A673 (cell line): ENCODE data around the gene LIG3. TPM values are rescaled to one million over a fixed set of nuclear protein-coding genes. Genes with fewer than 3 reads are reported as not detected.

Experiments
- BruUV-seq: library from RNA; stranded (reverse); fragments of 400-500 nt; replicated peaks from 2 replicates; lab custom pipeline; 2021; lab: Mats Ljungman, UMichigan
- CTCF ChIA-PET: fragments of 300-600 bp; sonication (Branson Sonifier 250); formaldehyde crosslinking; loops from one replicate; lab custom pipeline; 2022; ENCODE audit warnings: antibody characterized with exemption; lab: Charles Lee
- POLR2A ChIA-PET: fragments of 300-600 bp; sonication (Branson Sonifier 250); formaldehyde crosslinking; loops from one replicate; lab custom pipeline; 2022; ENCODE audit warnings: antibody characterized with exemption; ENCODE audit not compliant: low non-redundant PET; lab: Charles Lee
- DNase-seq: peaks from one replicate; pipeline ENCODE4 v3.0.0-alpha.2; 2015; ENCODE audit warnings: low spot score
- H3K27ac ChIP-seq: fragments of 200-600 bp; sonication (generic); 2 replicates; pipeline ENCODE4 v1.5.1; 2016; ENCODE audit warnings: mixed run types, low read depth, mild to moderate bottlenecking, mixed read lengths, antibody characterized with exemption, low read length; ENCODE audit not compliant: poor library complexity, severe bottlenecking
- H3K27me3 ChIP-seq: fragments of 200-600 bp; sonication (generic); replicated peaks from 2 replicates; pipeline ENCODE4 v1.6.1; 2017; ENCODE audit warnings: mixed run types, low read depth, mild to moderate bottlenecking, mixed read lengths, antibody characterized with exemption, low read length; ENCODE audit not compliant: insufficient read depth, poor library complexity
- H3K36me3 ChIP-seq: fragments of 200-600 bp; sonication (generic); 2 replicates; pipeline ENCODE4 v1.6.1; 2016; ENCODE audit warnings: mixed run types, mild to moderate bottlenecking, mixed read lengths, antibody characterized with exemption, low read length; ENCODE audit not compliant: insufficient read depth, poor library complexity, severe bottlenecking
- H3K4me1 ChIP-seq: fragments of 200-600 bp; sonication (generic); 2 replicates; pipeline ENCODE4 v1.6.1; 2017; ENCODE audit warnings: mixed run types, mild to moderate bottlenecking, mixed read lengths, antibody characterized with exemption, low read length; ENCODE audit not compliant: insufficient read depth, poor library complexity, severe bottlenecking
- H3K4me3 ChIP-seq: fragments of 200-600 bp; sonication (generic); 2 replicates; pipeline ENCODE4 v1.5.1; 2016; ENCODE audit warnings: low read depth, mixed run types, mild to moderate bottlenecking, mixed read lengths, low read length; ENCODE audit not compliant: poor library complexity, severe bottlenecking
- H3K9me3 ChIP-seq: fragments of 200-600 bp; sonication (generic); 2 replicates; pipeline ENCODE4 v1.6.1; 2016; ENCODE audit warnings: mixed run types, low read depth, mild to moderate bottlenecking, mixed read lengths, antibody characterized with exemption, low read length; ENCODE audit not compliant: poor library complexity, severe bottlenecking
- CTCF ChIP-seq: fragments of 300-800, 200-600 bp; sonication (generic); conservative IDR thresholded peaks from 2 replicates; pipeline ENCODE4 v1.5.1; 2017; ENCODE audit warnings: low read depth, mild to moderate bottlenecking, antibody characterized with exemption, low read length, moderate library complexity, mixed read lengths
- EZH2 ChIP-seq: fragments of 200-600 bp; sonication (generic); IDR thresholded peaks from 2 replicates; pipeline ENCODE4 v1.6.1; 2017; ENCODE audit warnings: borderline replicate concordance, low read depth, mild to moderate bottlenecking, mixed read lengths, antibody characterized with exemption, low read length; ENCODE audit not compliant: poor library complexity, severe bottlenecking
- intact Hi-C: fragments of 100-400 bp; cut with micrococcal nuclease; formaldehyde crosslinking; loops from one replicate; pipeline ENCODE4 v1.10.0; 2022; ENCODE audit not compliant: unreplicated experiment
- total RNA-seq: library from RNA; stranded (reverse); gene quantifications from 2 replicates; pipeline ENCODE4 v1.2.3, GENCODE V29; 2021

The LIG3 gene
- total RNA-seq, 1 experiment from 2014 or later = 23.0 TPM

GRCh38 chr17:35016369-35016768 is 36.1 kb downstream of the LIG3 start:
- Histone ChIP-seq H3K4me1 (no peaks in the 10 kb centered on the region), H3K36me3 (no peaks in the 10 kb centered on the region), H3K27ac (no peak overlapping the region), H3K9me3 (no peaks in the 10 kb centered on the region), H3K4me3 (no peak overlapping the region), H3K27me3 (no peaks in the 10 kb centered on the region)
- ChIA-PET POLR2A (no interaction called here), CTCF (no interaction called here)
- no peak for TF ChIP-seq EZH2
- no peak for TF ChIP-seq CTCF
- no peak for DNase-seq
- intact Hi-C loops = no loop called here
- no TSS peak for BruUV-seq

GRCh38 chr17:35017021-35017420 is 36.7 kb downstream of the LIG3 start:
- DNase-seq = no peak
- TF ChIP-seq CTCF (no peak), EZH2 (no peak)
- Histone ChIP-seq H3K9me3 (no peaks in the 10 kb centered on the region), H3K36me3 (no peaks in the 10 kb centered on the region), H3K4me1 (no peaks in the 10 kb centered on the region), H3K27ac (no peak overlapping the region), H3K4me3 (no peak overlapping the region), H3K27me3 (no peaks in the 10 kb centered on the region)
- intact Hi-C loops = no loop called here
- ChIA-PET CTCF (no interaction called here), POLR2A (no interaction called here)
- no TSS peak for BruUV-seq

- no peak overlapping the region for H3K4me3 ChIP-seq
- no peaks in the 10 kb centered on the region for H3K27me3 ChIP-seq
- intact Hi-C loops = no loop called here
- no TSS peak for BruUV-seq
- H3K4me1 ChIP-seq = no peaks in the 10 kb centered on the region
- no peaks in the 10 kb centered on the region for H3K36me3 ChIP-seq
- POLR2A ChIA-PET = no interaction called here
- DNase-seq = no peak
- no peak overlapping the region for H3K27ac ChIP-seq
- CTCF ChIA-PET = no interaction called here
- no peak for TF ChIP-seq EZH2
- TF ChIP-seq CTCF = no peak
- H3K9me3 ChIP-seq = no peaks in the 10 kb centered on the region
Observed at GRCh38 chr17:35018814-35019213, 38.5 kb downstream of the LIG3 start.
